GM06990 (cell line): Measurements from ENCODE around the gene MSI2.

Experiments
- DNase-seq: peaks from one replicate; pipeline ENCODE4 v3.0.0-alpha.2; 2011; ENCODE audit not compliant: insufficient read length; ENCODE audit errors: extremely low read depth
- H3K27me3 ChIP-seq: replicated peaks from 2 replicates; pipeline ENCODE4 v1.6.0; 2011; ENCODE audit warnings: low read length; ENCODE audit not compliant: control insufficient read depth, insufficient read depth
- H3K36me3 ChIP-seq: 2 replicates; pipeline ENCODE4 v1.5.1; 2011; ENCODE audit warnings: low read length; ENCODE audit not compliant: control insufficient read depth, insufficient read depth
- H3K4me3 ChIP-seq: replicated peaks from 2 replicates; pipeline ENCODE4 v1.5.1; 2011; ENCODE audit warnings: low read depth, mild to moderate bottlenecking, control low read depth, low read length
- TF ChIP-seq, protein P1 (sequence below): IDR thresholded peaks from 2 replicates; pipeline ENCODE4 v1.5.1; 2011; ENCODE audit warnings: low read length, control low read depth, mild to moderate bottlenecking, inconsistent platforms; ENCODE audit not compliant: insufficient read depth, poor library complexity, severe bottlenecking

Gene MSI2

DNA sequence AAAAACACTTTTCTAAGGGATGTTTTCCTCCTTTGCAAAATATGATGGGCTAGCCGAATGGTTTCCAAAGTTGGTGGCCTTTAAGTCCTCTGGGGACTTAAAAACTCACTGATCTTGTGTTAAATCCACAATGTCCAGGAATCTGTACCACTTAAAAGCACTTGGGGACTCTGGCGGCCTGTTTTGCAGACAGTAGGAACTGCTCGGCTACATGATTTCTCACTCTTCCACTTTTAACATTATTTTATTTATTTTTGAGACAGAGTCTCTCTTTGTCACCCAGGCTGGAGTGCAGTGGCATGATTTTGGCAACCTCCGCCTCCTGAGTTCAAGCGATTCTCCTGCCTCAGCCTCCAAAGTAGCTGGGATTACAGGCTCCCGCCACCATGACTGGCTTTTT is 9.1 kb upstream of the MSI2 start:
- Histone ChIP-seq H3K27me3 (no peaks in the 10 kb centered on the region), H3K36me3 (no peaks in the 10 kb centered on the region), H3K4me3 (no peak overlapping the region)
- no peak for DNase-seq
- TF ChIP-seq, protein P1, sequence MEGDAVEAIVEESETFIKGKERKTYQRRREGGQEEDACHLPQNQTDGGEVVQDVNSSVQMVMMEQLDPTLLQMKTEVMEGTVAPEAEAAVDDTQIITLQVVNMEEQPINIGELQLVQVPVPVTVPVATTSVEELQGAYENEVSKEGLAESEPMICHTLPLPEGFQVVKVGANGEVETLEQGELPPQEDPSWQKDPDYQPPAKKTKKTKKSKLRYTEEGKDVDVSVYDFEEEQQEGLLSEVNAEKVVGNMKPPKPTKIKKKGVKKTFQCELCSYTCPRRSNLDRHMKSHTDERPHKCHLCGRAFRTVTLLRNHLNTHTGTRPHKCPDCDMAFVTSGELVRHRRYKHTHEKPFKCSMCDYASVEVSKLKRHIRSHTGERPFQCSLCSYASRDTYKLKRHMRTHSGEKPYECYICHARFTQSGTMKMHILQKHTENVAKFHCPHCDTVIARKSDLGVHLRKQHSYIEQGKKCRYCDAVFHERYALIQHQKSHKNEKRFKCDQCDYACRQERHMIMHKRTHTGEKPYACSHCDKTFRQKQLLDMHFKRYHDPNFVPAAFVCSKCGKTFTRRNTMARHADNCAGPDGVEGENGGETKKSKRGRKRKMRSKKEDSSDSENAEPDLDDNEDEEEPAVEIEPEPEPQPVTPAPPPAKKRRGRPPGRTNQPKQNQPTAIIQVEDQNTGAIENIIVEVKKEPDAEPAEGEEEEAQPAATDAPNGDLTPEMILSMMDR, result no peak

DNA sequence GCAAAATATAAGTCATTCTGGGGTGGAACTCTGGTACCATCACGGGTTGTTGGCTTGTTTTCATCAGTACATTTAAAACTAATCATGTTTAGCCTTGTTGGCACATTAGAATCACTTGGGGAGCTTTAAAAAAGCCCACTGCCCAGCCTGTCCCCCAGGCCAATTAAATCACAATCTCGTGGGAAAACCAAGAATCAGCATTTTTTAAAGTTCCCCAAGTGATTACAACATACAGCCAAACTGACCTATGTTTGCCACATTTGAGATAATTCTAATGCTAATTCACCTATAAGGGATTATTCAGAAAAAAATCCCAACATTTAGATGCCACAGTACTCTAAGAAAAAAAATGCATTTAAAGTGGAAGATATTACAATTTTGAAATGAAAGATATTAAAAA is 8.4 kb upstream of the MSI2 start:
- DNase-seq, result no peak
- no peak overlapping the region for H3K4me3 ChIP-seq
- TF ChIP-seq, protein P1, result no peak
- H3K36me3 ChIP-seq, result no peaks in the 10 kb centered on the region
- H3K27me3 ChIP-seq, result no peaks in the 10 kb centered on the region

DNA sequence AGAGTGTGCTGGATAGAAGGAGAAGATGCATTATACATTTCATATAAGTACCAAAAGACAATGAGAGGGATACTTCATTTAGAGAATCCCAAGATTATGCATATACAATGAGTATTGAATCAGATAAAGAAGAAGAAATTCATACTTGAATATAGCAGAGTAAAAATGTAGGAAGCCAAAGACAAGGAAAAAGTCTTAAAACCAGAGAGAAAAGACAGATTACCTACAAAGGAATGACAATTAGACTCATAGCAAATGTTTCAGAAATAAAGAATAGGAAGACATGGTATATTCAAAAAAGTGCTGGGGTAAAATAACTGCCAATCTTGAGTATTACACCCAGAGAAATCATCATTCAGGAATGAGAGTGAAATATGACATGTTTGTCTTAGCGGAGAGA is 6.8 kb upstream of the MSI2 start:
- Histone ChIP-seq H3K4me3 (no peak overlapping the region), H3K27me3 (no peaks in the 10 kb centered on the region), H3K36me3 (no peaks in the 10 kb centered on the region)
- TF ChIP-seq, protein P1, result no peak
- no peak for DNase-seq

DNA sequence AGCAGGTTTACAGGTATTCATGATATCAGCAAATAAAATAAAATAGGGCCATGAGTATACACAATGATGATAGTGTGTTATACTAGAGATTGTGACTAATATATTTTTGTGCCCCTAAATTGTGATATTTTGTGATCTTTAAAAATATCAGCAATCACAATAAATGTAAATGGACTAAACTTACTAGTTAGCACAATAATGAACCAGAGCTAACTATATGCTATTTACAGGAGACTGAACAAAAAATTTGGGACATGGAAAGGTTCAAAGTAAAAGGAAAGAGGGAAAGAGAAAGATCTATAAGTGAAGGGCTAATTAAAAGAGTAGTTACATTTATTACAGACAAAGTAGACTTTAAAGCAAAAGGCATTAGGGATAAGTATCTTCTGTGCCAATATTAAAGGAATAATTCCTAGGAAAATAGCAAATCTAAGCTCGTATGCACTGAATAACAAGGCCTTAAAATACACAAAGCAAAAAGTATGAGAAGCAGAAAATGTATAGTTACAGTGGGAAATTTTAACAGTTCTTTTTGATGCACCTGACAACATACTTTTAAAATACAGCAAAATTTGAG is 5.0 kb upstream of the MSI2 start:
- H3K4me3 ChIP-seq, result no peak overlapping the region
- TF ChIP-seq, protein P1, result no peak
- no peaks in the 10 kb centered on the region for H3K36me3 ChIP-seq

DNA sequence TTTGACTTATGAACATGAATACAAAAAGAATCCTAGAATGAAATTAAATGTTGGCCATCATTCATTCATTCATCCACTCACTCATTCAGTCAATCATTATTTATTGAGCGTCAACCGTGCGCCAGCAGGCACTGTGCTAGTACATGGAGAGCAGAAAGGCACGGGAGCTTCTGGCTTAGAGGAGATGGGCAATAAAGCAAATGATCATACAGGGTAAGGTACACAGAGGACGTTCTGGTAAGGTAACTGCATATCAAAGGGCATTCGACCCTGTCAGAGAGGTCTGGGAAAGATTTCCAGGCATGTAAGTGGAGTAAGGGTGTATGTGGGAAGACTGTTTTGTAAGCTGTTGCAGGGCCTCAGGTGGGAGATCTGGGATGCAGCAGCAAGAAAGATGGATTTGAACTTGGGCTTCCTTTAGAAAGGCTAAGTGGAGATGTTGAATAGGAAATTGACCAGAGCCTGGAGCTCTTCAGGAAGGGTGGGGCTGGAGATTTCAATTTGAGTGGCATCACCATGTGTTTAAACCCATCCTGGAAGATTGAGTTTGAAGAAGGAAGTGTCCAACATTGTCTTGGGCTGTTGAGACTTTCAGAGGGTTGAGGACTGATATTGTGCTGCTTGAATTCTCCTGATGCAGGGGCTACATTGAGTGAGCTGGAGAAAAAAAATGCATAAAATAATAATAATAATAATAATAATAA is 2.8 kb upstream of the MSI2 start:
- DNase-seq, result no peak
- H3K36me3 ChIP-seq, result no peaks in the 10 kb centered on the region
- TF ChIP-seq, protein P1, result no peak
- no peaks in the 10 kb centered on the region for H3K27me3 ChIP-seq
- H3K4me3 ChIP-seq, result no peak overlapping the region

More for the DNA sequence above, 5.0 kb upstream of the MSI2 start:
- DNase-seq, result no peak
- H3K27me3 ChIP-seq, result no peaks in the 10 kb centered on the region
